NT2/D1 (cell line): ENCODE results near the gene RIPPLY1.

Experiments used
- DNase-seq: peaks from one replicate; pipeline ENCODE4 v3.0.0-alpha.2; 2011; ENCODE audit warnings: low read depth, low spot score
- H3K27me3 ChIP-seq: 2 replicates; pipeline ENCODE4 v1.6.0; 2011; ENCODE audit warnings: mild to moderate bottlenecking; ENCODE audit not compliant: insufficient read length, insufficient read depth
- H3K36me3 ChIP-seq: 2 replicates; pipeline ENCODE4 v1.6.1; 2011; ENCODE audit warnings: mild to moderate bottlenecking, low read length, mixed read lengths; ENCODE audit not compliant: insufficient read depth, insufficient read length
- H3K4me1 ChIP-seq: 2 replicates; pipeline ENCODE4 v1.5.1; 2011; ENCODE audit not compliant: insufficient read depth, insufficient read length
- H3K4me3 ChIP-seq: 2 replicates; pipeline ENCODE4 v1.5.1; 2011; ENCODE audit warnings: low read depth; ENCODE audit not compliant: insufficient read length
- H3K9ac ChIP-seq: 2 replicates; pipeline ENCODE4 v1.6.0; 2011; ENCODE audit warnings: low read depth; ENCODE audit not compliant: insufficient read length
- H3K9me3 ChIP-seq: 2 replicates; pipeline ENCODE4 v1.5.1; 2011; ENCODE audit warnings: mild to moderate bottlenecking, low read length; ENCODE audit not compliant: insufficient read depth
- SUZ12 ChIP-seq: IDR thresholded peaks from 2 replicates; pipeline ENCODE4 v1.6.1; 2011; ENCODE audit not compliant: insufficient read length, insufficient read depth; ENCODE audit errors: extremely low read depth
- YY1 ChIP-seq: IDR thresholded peaks from 2 replicates; pipeline ENCODE4 v1.6.1; 2011; ENCODE audit not compliant: insufficient read length, insufficient read depth
- ZNF274 ChIP-seq: IDR thresholded peaks from 2 replicates; pipeline ENCODE4 v1.6.1; 2011; ENCODE audit warnings: mild to moderate bottlenecking, low read depth, low read length

RIPPLY1 gene

GRCh38 chrX:106899841-106900240 lies 3.3 kb downstream of the RIPPLY1 start:
- DNase-seq: no peak
- no peaks in the 10 kb centered on the region for H3K9me3 ChIP-seq
- H3K4me3 ChIP-seq: no peak overlapping the region
- no peak for TF ChIP-seq YY1
- peaks cover 6% of the 10 kb centered on the region for H3K4me1 ChIP-seq
- no peak overlapping the region for H3K9ac ChIP-seq
- no peaks in the 10 kb centered on the region for H3K27me3 ChIP-seq
- no peaks in the 10 kb centered on the region for H3K36me3 ChIP-seq

GRCh38 chrX:106899276-106899675 lies 3.9 kb downstream of the RIPPLY1 start:
- TF ChIP-seq ZNF274 (no peak), SUZ12 (no peak), YY1 (no peak)
- Histone ChIP-seq H3K9ac (no peak overlapping the region), H3K27me3 (no peaks in the 10 kb centered on the region), H3K4me1 (peaks cover 7% of the 10 kb centered on the region), H3K9me3 (no peaks in the 10 kb centered on the region), H3K36me3 (no peaks in the 10 kb centered on the region), H3K4me3 (no peak overlapping the region)
- no peak for DNase-seq

- Histone ChIP-seq H3K9me3 (no peaks in the 10 kb centered on the region), H3K4me3 (no peak overlapping the region), H3K36me3 (no peaks in the 10 kb centered on the region), H3K4me1 (peaks cover 4% of the 10 kb centered on the region), H3K27me3 (no peaks in the 10 kb centered on the region), H3K9ac (no peak overlapping the region)
- no peak for TF ChIP-seq YY1
- TF ChIP-seq SUZ12: no peak
- TF ChIP-seq ZNF274: no peak
- no peak for DNase-seq
These were observed 4.7 kb downstream of the RIPPLY1 start for GRCh38 chrX:106898462-106898861.

GRCh38 chrX:106897259-106897658 lies 5.9 kb downstream of the RIPPLY1 start:
- TF ChIP-seq ZNF274 (no peak), SUZ12 (no peak), YY1 (peak; percentile 42)
- H3K27me3 ChIP-seq: no peaks in the 10 kb centered on the region
- no peaks in the 10 kb centered on the region for H3K36me3 ChIP-seq
- peaks cover 4% of the 10 kb centered on the region for H3K4me1 ChIP-seq
- no peak overlapping the region for H3K9ac ChIP-seq
- H3K4me3 ChIP-seq: no peak overlapping the region
- DNase-seq: no peak
- no peaks in the 10 kb centered on the region for H3K9me3 ChIP-seq

- Histone ChIP-seq H3K36me3 (no peaks in the 10 kb centered on the region), H3K9ac (peak overlapping the region; percentile 45), H3K9me3 (no peaks in the 10 kb centered on the region), H3K4me3 (no peak overlapping the region), H3K4me1 (peaks cover 4% of the 10 kb centered on the region), H3K27me3 (no peaks in the 10 kb centered on the region)
- no peak for DNase-seq
- TF ChIP-seq ZNF274 (no peak), YY1 (no peak), SUZ12 (no peak)
These were observed 8.1 kb downstream of the RIPPLY1 start for GRCh38 chrX:106894978-106895452.

- Histone ChIP-seq H3K4me3 (no peak overlapping the region), H3K36me3 (no peaks in the 10 kb centered on the region), H3K9ac (peak overlapping the region; percentile 45)
These were observed 8.7 kb downstream of the RIPPLY1 start for GRCh38 chrX:106894392-106894909.

GRCh38 chrX:106891762-106892460 lies 11.2 kb downstream of the RIPPLY1 start:
- Histone ChIP-seq H3K9ac (no peak overlapping the region), H3K36me3 (no peaks in the 10 kb centered on the region), H3K9me3 (no peaks in the 10 kb centered on the region), H3K4me1 (peaks cover 4% of the 10 kb centered on the region), H3K4me3 (no peak overlapping the region), H3K27me3 (no peaks in the 10 kb centered on the region)
- TF ChIP-seq YY1 (no peak), ZNF274 (no peak), SUZ12 (no peak)
- DNase-seq: no peak

More at GRCh38 chrX:106894392-106894909, 8.7 kb downstream of the RIPPLY1 start:
- Histone ChIP-seq H3K9me3 (no peaks in the 10 kb centered on the region), H3K27me3 (no peaks in the 10 kb centered on the region), H3K4me1 (peaks cover 4% of the 10 kb centered on the region)
- TF ChIP-seq ZNF274 (no peak), YY1 (no peak), SUZ12 (no peak)
- DNase-seq: peak; percentile 66
